PC-3 (cell line): Measurements from ENCODE around the gene RPL12. TPM values are rescaled to one million over a fixed set of nuclear protein-coding genes. Genes with fewer than 3 reads are reported as not detected.
A peak's percentile ranks its signal among the peaks of the same experiment; 100 is the strongest.

Experiments
- ATAC-seq: fragments of 200-7000 bp; cut with Tn5 transposase; 2 replicates; pipeline ENCODE4 v1.9.1; 2020; ENCODE audit warnings: mild to moderate bottlenecking, moderate library complexity
- BruUV-seq: library from RNA; stranded (reverse); fragments of 400-500 nt; replicated peaks from 2 replicates; lab custom pipeline; 2021; lab: Mats Ljungman, UMichigan
- CTCF ChIA-PET: fragments of 300-600 bp; sonication (Branson Sonifier 250); formaldehyde crosslinking; loops from one replicate; lab custom pipeline; 2022; ENCODE audit warnings: antibody characterized with exemption; lab: Charles Lee
- POLR2A ChIA-PET: fragments of 300-600 bp; sonication (Branson Sonifier 250); formaldehyde crosslinking; loops from one replicate; lab custom pipeline; 2022; ENCODE audit warnings: antibody characterized with exemption; ENCODE audit not compliant: unreplicated experiment; lab: Charles Lee
- DNase-seq: peaks from one replicate; pipeline ENCODE4 v3.0.0-alpha.2; 2015
- H2AFZ ChIP-seq: fragments of 300-600 bp; sonication (generic); 2 replicates; pipeline ENCODE4 v1.6.0; 2016; ENCODE audit warnings: antibody characterized with exemption, low read length
- H3F3A ChIP-seq: fragments of 300-600 bp; sonication (generic); one replicate; pipeline ENCODE4 v1.6.0; 2017; ENCODE audit warnings: antibody characterized with exemption, low read length, control low read depth, mild to moderate bottlenecking; ENCODE audit not compliant: unreplicated experiment
- H3K27ac ChIP-seq: fragments of 300-600 bp; sonication (generic); 2 replicates; pipeline ENCODE4 v1.5.1; 2016; ENCODE audit warnings: mild to moderate bottlenecking, low read length
- H3K27me3 ChIP-seq: fragments of 300-600 bp; sonication (generic); 2 replicates; pipeline ENCODE4 v1.6.1; 2016; ENCODE audit warnings: low read length, mixed read lengths
- H3K36me3 ChIP-seq: fragments of 300-600 bp; sonication (generic); 2 replicates; pipeline ENCODE4 v1.6.1; 2016; ENCODE audit warnings: low read depth, mixed run types, low read length, mixed read lengths
- H3K4me1 ChIP-seq: fragments of 300-600 bp; sonication (generic); 2 replicates; pipeline ENCODE4 v1.5.1; 2016; ENCODE audit warnings: low read length; ENCODE audit not compliant: insufficient read depth
- H3K4me2 ChIP-seq: fragments of 300-600 bp; sonication (generic); 2 replicates; pipeline ENCODE4 v1.6.0; 2016; ENCODE audit warnings: low read length
- H3K4me3 ChIP-seq: fragments of 300-600 bp; sonication (generic); 2 replicates; pipeline ENCODE4 v1.5.1; 2016; ENCODE audit warnings: mild to moderate bottlenecking, low read length, mixed read lengths
- H3K79me2 ChIP-seq: fragments of 300-600 bp; sonication (generic); 2 replicates; pipeline ENCODE4 v1.6.1; 2017; ENCODE audit warnings: low read length, mixed read lengths
- H3K9ac ChIP-seq: fragments of 300-600 bp; sonication (generic); 2 replicates; pipeline ENCODE4 v1.6.0; 2016; ENCODE audit warnings: mild to moderate bottlenecking, low read length
- H3K9me2 ChIP-seq: fragments of 300-600 bp; sonication (generic); replicated peaks from 2 replicates; pipeline ENCODE4 v1.6.1; 2016; ENCODE audit warnings: mixed run types, low read length, mixed read lengths
- H3K9me3 ChIP-seq: fragments of 300-600 bp; sonication (generic); 2 replicates; pipeline ENCODE4 v1.6.1; 2016; ENCODE audit warnings: low read length, mixed read lengths
- H4K20me1 ChIP-seq: fragments of 300-600 bp; sonication (generic); 2 replicates; pipeline ENCODE4 v1.6.1; 2016; ENCODE audit warnings: low read length, mixed read lengths
- EZH2 ChIP-seq: fragments of 300-600 bp; sonication (generic); IDR thresholded peaks from one replicate; pipeline ENCODE4 v1.6.1; 2017; ENCODE audit warnings: antibody characterized with exemption, mild to moderate bottlenecking, low read length; ENCODE audit not compliant: unreplicated experiment
- EZH2phosphoT487 ChIP-seq: fragments of 300-600 bp; sonication (generic); IDR thresholded peaks from 2 replicates; pipeline ENCODE4 v1.6.1; 2018; ENCODE audit warnings: mild to moderate bottlenecking, antibody characterized with exemption, low read length, borderline replicate concordance
- intact Hi-C: fragments of 100-400 bp; cut with micrococcal nuclease; formaldehyde crosslinking; loops from 2 replicates; pipeline ENCODE4 v1.9.0; 2023
- total RNA-seq: library from RNA; depleted of rRNA; stranded (reverse); fragments of >200 nt; gene quantifications from 2 replicates; pipeline ENCODE4 v1.2.3, GENCODE V29; 2014; rRNA removed
- TF ChIP-seq, protein P1 (sequence below): fragments of 300-600 bp; sonication (generic); conservative IDR thresholded peaks from 2 replicates; pipeline ENCODE4 v1.5.1; 2017; ENCODE audit warnings: antibody characterized with exemption, low read depth, mild to moderate bottlenecking, low read length

Gene RPL12
- total RNA-seq, 1 experiment from 2014 or later: 1,417 TPM

- ChIA-PET POLR2A (no interaction called here), CTCF (no interaction called here)
- Histone ChIP-seq H3K9me2 (no peaks in the 10 kb centered on the region), H3K9ac (peak overlapping the region; percentile 64), H4K20me1 (no peaks in the 10 kb centered on the region), H3K4me3 (peak overlapping the region; percentile 82), H3F3A (no peaks in the 10 kb centered on the region), H3K27me3 (no peaks in the 10 kb centered on the region), H3K4me2 (peak overlapping the region; percentile 92), H3K27ac (no peak overlapping the region), H3K4me1 (peaks cover 14% of the 10 kb centered on the region), H3K79me2 (peaks cover 15% of the 10 kb centered on the region), H3K9me3 (no peaks in the 10 kb centered on the region), H2AFZ (peak overlapping the region; percentile 69; the same call in 1 of the 2 replicates), H3K36me3 (no peaks in the 10 kb centered on the region)
- intact Hi-C loops: loop anchor here (5.0 kb wide), 2 partner anchors 171 to 186 kb away; no protein-coding TSS in a partner anchor
- no peak for DNase-seq
- BruUV-seq: no TSS peak
- ATAC-seq: no peak
- TF ChIP-seq EZH2phosphoT487 (no peak), EZH2 (no peak)
- TF ChIP-seq, protein P1, sequence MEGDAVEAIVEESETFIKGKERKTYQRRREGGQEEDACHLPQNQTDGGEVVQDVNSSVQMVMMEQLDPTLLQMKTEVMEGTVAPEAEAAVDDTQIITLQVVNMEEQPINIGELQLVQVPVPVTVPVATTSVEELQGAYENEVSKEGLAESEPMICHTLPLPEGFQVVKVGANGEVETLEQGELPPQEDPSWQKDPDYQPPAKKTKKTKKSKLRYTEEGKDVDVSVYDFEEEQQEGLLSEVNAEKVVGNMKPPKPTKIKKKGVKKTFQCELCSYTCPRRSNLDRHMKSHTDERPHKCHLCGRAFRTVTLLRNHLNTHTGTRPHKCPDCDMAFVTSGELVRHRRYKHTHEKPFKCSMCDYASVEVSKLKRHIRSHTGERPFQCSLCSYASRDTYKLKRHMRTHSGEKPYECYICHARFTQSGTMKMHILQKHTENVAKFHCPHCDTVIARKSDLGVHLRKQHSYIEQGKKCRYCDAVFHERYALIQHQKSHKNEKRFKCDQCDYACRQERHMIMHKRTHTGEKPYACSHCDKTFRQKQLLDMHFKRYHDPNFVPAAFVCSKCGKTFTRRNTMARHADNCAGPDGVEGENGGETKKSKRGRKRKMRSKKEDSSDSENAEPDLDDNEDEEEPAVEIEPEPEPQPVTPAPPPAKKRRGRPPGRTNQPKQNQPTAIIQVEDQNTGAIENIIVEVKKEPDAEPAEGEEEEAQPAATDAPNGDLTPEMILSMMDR: no peak
These were observed 52.9 kb downstream of the RPL12 start for GRCh38 chr9:127398275-127398647.

Other genes with a start within 250 kb of the RPL12 start
- gene GARNL3, start 186.6 kb downstream of the RPL12 start, total RNA-seq: 15.2 and 15.5 TPM in 2 replicates
- 29.0 and 43.7 TPM in 2 replicates for gene SLC2A8, start 54.2 kb downstream of the RPL12 start, total RNA-seq
- gene ZNF79, start 27.0 kb downstream of the RPL12 start, total RNA-seq: 4.9 and 5.8 TPM in 2 replicates
- 9.6 and 11.1 TPM in 2 replicates for gene LRSAM1, start 104 bp upstream of the RPL12 start, total RNA-seq
- gene STXBP1, start 160.9 kb upstream of the RPL12 start, total RNA-seq: 9.1 and 12.2 TPM in 2 replicates